Measurements from ENCODE around the gene CHRNE. TPM values are rescaled to one million over a fixed set of nuclear protein-coding genes. Genes with fewer than 3 reads are reported as not detected.

CHRNE gene
- total and polyA plus RNA-seq, 2 donors (not counting 1 experiment from before 2014, with no cell fraction given) = 0.19 to 0.66 TPM

GRCh38 chr17:4884489-4884888 is 18.4 kb downstream of the CHRNE start:
- Histone ChIP-seq H2AFZ (ENCODE audit: low read length) (no peak overlapping the region), H3K36me3 (ENCODE audit: control insufficient read depth, insufficient read depth, low read length) (peaks cover 23% of the 10 kb centered on the region), H3K79me2 (ENCODE audit: control insufficient read depth, insufficient read depth, low read length) (no peaks in the 10 kb centered on the region), H3K4me2 (ENCODE audit: extremely low read depth, insufficient read depth, low read length) (no peak overlapping the region), H3K9me3 (ENCODE audit: control insufficient read depth, insufficient read depth, low read depth, low read length) (no peaks in the 10 kb centered on the region), H3K27ac (ENCODE audit: insufficient read depth, low read length) (no peak overlapping the region), H3K4me3 (replicated peaks in 1 of 4; ENCODE audit: control extremely low read depth in 1 of 4, insufficient read depth in 1 of 4, low read depth in 3 of 4, low read length in 4 of 4) (no peak overlapping the region), H3K9ac (ENCODE audit: insufficient read depth, low read length) (no peak overlapping the region), H3K27me3 (ENCODE audit: control insufficient read depth, insufficient read depth, low read length) (no peaks in the 10 kb centered on the region), H4K20me1 (ENCODE audit: control insufficient read depth, extremely low read depth, insufficient read depth, low read length) (no peaks in the 10 kb centered on the region), H3K4me1 (ENCODE audit: control insufficient read depth, extremely low read depth, insufficient read depth, low read length) (no peaks in the 10 kb centered on the region)
- no peak for DNase-seq (ENCODE audit: low read depth in 2 of 2)
- TF ChIP-seq CTCF (conservative IDR thresholded peaks at IDR 0.05 in 1 of 2, IDR thresholded peaks at IDR 0.05 in 1 of 2; ENCODE audit: low read depth in 1 of 2, low read length in 2 of 2) (no peak), EZH2 (IDR thresholded peaks at IDR 0.05; ENCODE audit: low read length, missing control alignments) (no peak)

GRCh38 chr17:4881761-4882555 is 20.9 kb downstream of the CHRNE start:
- TF ChIP-seq EZH2 (IDR thresholded peaks at IDR 0.05; ENCODE audit: low read length, missing control alignments) (no peak), CTCF (conservative IDR thresholded peaks at IDR 0.05 in 1 of 2, IDR thresholded peaks at IDR 0.05 in 1 of 2; ENCODE audit: low read depth in 1 of 2, low read length in 2 of 2) (peak; percentile 59 to 79)
- H3K27me3 ChIP-seq (ENCODE audit: control insufficient read depth, insufficient read depth, low read length) = no peaks in the 10 kb centered on the region
- H3K36me3 ChIP-seq (ENCODE audit: control insufficient read depth, insufficient read depth, low read length) = peaks cover 19% of the 10 kb centered on the region
- H3K4me2 ChIP-seq (ENCODE audit: extremely low read depth, insufficient read depth, low read length) = no peak overlapping the region
- H3K4me1 ChIP-seq (ENCODE audit: control insufficient read depth, extremely low read depth, insufficient read depth, low read length) = no peaks in the 10 kb centered on the region
- no peaks in the 10 kb centered on the region for H3K79me2 ChIP-seq (ENCODE audit: control insufficient read depth, insufficient read depth, low read length)
- H4K20me1 ChIP-seq (ENCODE audit: control insufficient read depth, extremely low read depth, insufficient read depth, low read length) = no peaks in the 10 kb centered on the region
- no peak overlapping the region for H3K27ac ChIP-seq (ENCODE audit: insufficient read depth, low read length)
- no peak overlapping the region for H3K9ac ChIP-seq (ENCODE audit: insufficient read depth, low read length)
- no peaks in the 10 kb centered on the region for H3K9me3 ChIP-seq (ENCODE audit: control insufficient read depth, insufficient read depth, low read depth, low read length)
- DNase-seq (ENCODE audit: low read depth in 2 of 2) = peak; percentile 14 to 34
- H3K4me3 ChIP-seq (replicated peaks in 1 of 4; ENCODE audit: control extremely low read depth in 1 of 4, insufficient read depth in 1 of 4, low read depth in 3 of 4, low read length in 4 of 4) = no peak overlapping the region
- no peak overlapping the region for H2AFZ ChIP-seq (ENCODE audit: low read length)

GRCh38 chr17:4880857-4881256 is 22.0 kb downstream of the CHRNE start:
- Histone ChIP-seq H3K9me3 (ENCODE audit: control insufficient read depth, insufficient read depth, low read depth, low read length) (no peaks in the 10 kb centered on the region), H3K4me2 (ENCODE audit: extremely low read depth, insufficient read depth, low read length) (no peak overlapping the region), H4K20me1 (ENCODE audit: control insufficient read depth, extremely low read depth, insufficient read depth, low read length) (no peaks in the 10 kb centered on the region), H3K9ac (ENCODE audit: insufficient read depth, low read length) (no peak overlapping the region), H3K4me3 (replicated peaks in 1 of 4; ENCODE audit: control extremely low read depth in 1 of 4, insufficient read depth in 1 of 4, low read depth in 3 of 4, low read length in 4 of 4) (no peak overlapping the region), H3K27ac (ENCODE audit: insufficient read depth, low read length) (no peak overlapping the region), H3K4me1 (ENCODE audit: control insufficient read depth, extremely low read depth, insufficient read depth, low read length) (no peaks in the 10 kb centered on the region), H2AFZ (ENCODE audit: low read length) (no peak overlapping the region), H3K36me3 (ENCODE audit: control insufficient read depth, insufficient read depth, low read length) (peaks cover 13% of the 10 kb centered on the region), H3K27me3 (ENCODE audit: control insufficient read depth, insufficient read depth, low read length) (no peaks in the 10 kb centered on the region), H3K79me2 (ENCODE audit: control insufficient read depth, insufficient read depth, low read length) (no peaks in the 10 kb centered on the region)
- TF ChIP-seq EZH2 (IDR thresholded peaks at IDR 0.05; ENCODE audit: low read length, missing control alignments) (no peak), CTCF (conservative IDR thresholded peaks at IDR 0.05 in 1 of 2, IDR thresholded peaks at IDR 0.05 in 1 of 2; ENCODE audit: low read depth in 1 of 2, low read length in 2 of 2) (no peak)
- no peak for DNase-seq (ENCODE audit: low read depth in 2 of 2)

Measured in fibroblast of lung (primary cell).